Keratinocyte (primary cell): Measurements from ENCODE around the gene DUSP12. TPM values are rescaled to one million over a fixed set of nuclear protein-coding genes. Genes with fewer than 3 reads are reported as not detected.

Experiments used
- DNase-seq: peaks from one replicate; pipeline ENCODE4 v3.0.0-alpha.2; 2011; ENCODE audit warnings: low read depth, missing footprints, low spot score
- FAIRE-seq: peaks from 2 replicates; lab custom pipeline; 2011; peaks lifted over from hg19 to GRCh38; lab: Jason Lieb, UNC
- H2AFZ ChIP-seq: 2 replicates; pipeline ENCODE4 v1.6.0; 2012; ENCODE audit warnings: low read length, control low read depth, inconsistent platforms; ENCODE audit not compliant: control insufficient read depth
- H3K27ac ChIP-seq: 2 replicates; pipeline ENCODE4 v1.5.1; 2011; ENCODE audit warnings: low read length; ENCODE audit not compliant: control insufficient read depth, insufficient read depth
- H3K27me3 ChIP-seq: 3 replicates; pipeline ENCODE4 v1.6.0; 2011; ENCODE audit warnings: low read length; ENCODE audit not compliant: control insufficient read depth, insufficient read depth; ENCODE audit errors: extremely low read depth
- H3K36me3 ChIP-seq, 2 experiments: 2 replicates in 1 of 2; 3 replicates in 1 of 2; pipeline ENCODE4 v1.5.1; 2011; ENCODE audit warnings: low read length in 2 of 2, mild to moderate bottlenecking in 1 of 2; ENCODE audit not compliant: control insufficient read depth in 2 of 2, insufficient read depth in 2 of 2; ENCODE audit errors: extremely low read depth in 1 of 2
- H3K4me1 ChIP-seq: 3 replicates; pipeline ENCODE4 v1.5.1; 2011; ENCODE audit warnings: low read length; ENCODE audit not compliant: control insufficient read depth, insufficient read depth; ENCODE audit errors: extremely low read depth
- H3K4me2 ChIP-seq: 3 replicates; pipeline ENCODE4 v1.6.0; 2011; ENCODE audit warnings: low read depth, low read length; ENCODE audit not compliant: control insufficient read depth, insufficient read depth; ENCODE audit errors: extremely low read depth
- H3K4me3 ChIP-seq, 3 experiments: fragments of 200-600 bp in 1 of 3; sonication (generic) in 1 of 3; 2 replicates in 2 of 3; 3 replicates in 1 of 3; pipeline ENCODE4 v1.5.1; 2011 to 2016; ENCODE audit warnings: low read length in 3 of 3, mild to moderate bottlenecking in 3 of 3, control low read depth in 2 of 3, inconsistent platforms in 1 of 3, low read depth in 1 of 3, mixed read lengths in 1 of 3, mixed run types in 1 of 3, moderate library complexity in 1 of 3; ENCODE audit not compliant: control insufficient read depth in 2 of 3, insufficient read depth in 2 of 3; ENCODE audit errors: extremely low read depth in 1 of 3
- H3K79me2 ChIP-seq: 2 replicates; pipeline ENCODE4 v1.6.0; 2012; ENCODE audit warnings: low read length; ENCODE audit not compliant: control insufficient read depth, insufficient read depth
- H3K9ac ChIP-seq: 3 replicates; pipeline ENCODE4 v1.6.0; 2011; ENCODE audit warnings: low read length; ENCODE audit not compliant: control insufficient read depth, insufficient read depth; ENCODE audit errors: extremely low read depth
- H3K9me1 ChIP-seq: 3 replicates; pipeline ENCODE4 v1.6.0; 2011; ENCODE audit warnings: low read length; ENCODE audit not compliant: control insufficient read depth, insufficient read depth; ENCODE audit errors: extremely low read depth
- H3K9me3 ChIP-seq: 2 replicates; pipeline ENCODE4 v1.5.1; 2012; ENCODE audit warnings: low read depth, low read length; ENCODE audit not compliant: control insufficient read depth
- H4K20me1 ChIP-seq: 3 replicates; pipeline ENCODE4 v1.6.0; 2011; ENCODE audit warnings: low read length; ENCODE audit not compliant: control insufficient read depth, insufficient read depth; ENCODE audit errors: extremely low read depth
- EZH2 ChIP-seq: IDR thresholded peaks from one replicate; pipeline ENCODE4 v1.6.1; 2012; ENCODE audit warnings: inconsistent platforms, mild to moderate bottlenecking, low read length, moderate library complexity
- dilution Hi-C: fragments of 300-500 bp; cut with MboI; formaldehyde crosslinking; loops from one replicate; pipeline ENCODE4 v1.7.0; 2020; ENCODE audit warnings: low sequenced_read_pairs; ENCODE audit not compliant: extremely low pct_ligation_motif_present
- polyA plus RNA-seq, 5 experiments: library from polyadenylated mRNA; depleted of rRNA in 3 of 5; stranded (reverse) in 3 of 5; stranded (forward) in 1 of 5; unstranded in 1 of 5; fragments of >200 nt; gene quantifications; 1 replicate in 1 of 5; 2 replicates in 3 of 5; 3 replicates in 1 of 5; pipeline versions ENCODE4 v1.2.1 to v1.2.3, GENCODE V29; 2011 to 2012; ENCODE audit warnings: missing spikeins in 2 of 5, low read depth in 1 of 5, low replicate concordance in 1 of 5
- TF ChIP-seq, protein P1 (sequence below), 3 experiments: IDR thresholded peaks in 1 of 3; conservative IDR thresholded peaks in 1 of 3; optimal IDR thresholded peaks in 1 of 3; 2 replicates in 2 of 3; 3 replicates in 1 of 3; pipeline versions ENCODE3 to v1.5.1; 2011; ENCODE audit warnings: low read length in 3 of 3, mild to moderate bottlenecking in 3 of 3, moderate library complexity in 2 of 3, control low read depth in 1 of 3, inconsistent platforms in 1 of 3; ENCODE audit not compliant: insufficient read depth in 2 of 3; ENCODE audit errors: extremely low read depth in 1 of 3

The DUSP12 gene
- polyA plus RNA-seq, 1 donor (not counting 4 experiments of a cell fraction or from before 2014, with no cell fraction given), result 35.3 TPM

- H2AFZ ChIP-seq, result peak overlapping the region; percentile 69
- H4K20me1 ChIP-seq, result no peaks in the 10 kb centered on the region
- no peaks in the 10 kb centered on the region for H3K9me3 ChIP-seq
- H3K79me2 ChIP-seq, result no peaks in the 10 kb centered on the region
- no peak for TF ChIP-seq EZH2
- TF ChIP-seq, protein P1, sequence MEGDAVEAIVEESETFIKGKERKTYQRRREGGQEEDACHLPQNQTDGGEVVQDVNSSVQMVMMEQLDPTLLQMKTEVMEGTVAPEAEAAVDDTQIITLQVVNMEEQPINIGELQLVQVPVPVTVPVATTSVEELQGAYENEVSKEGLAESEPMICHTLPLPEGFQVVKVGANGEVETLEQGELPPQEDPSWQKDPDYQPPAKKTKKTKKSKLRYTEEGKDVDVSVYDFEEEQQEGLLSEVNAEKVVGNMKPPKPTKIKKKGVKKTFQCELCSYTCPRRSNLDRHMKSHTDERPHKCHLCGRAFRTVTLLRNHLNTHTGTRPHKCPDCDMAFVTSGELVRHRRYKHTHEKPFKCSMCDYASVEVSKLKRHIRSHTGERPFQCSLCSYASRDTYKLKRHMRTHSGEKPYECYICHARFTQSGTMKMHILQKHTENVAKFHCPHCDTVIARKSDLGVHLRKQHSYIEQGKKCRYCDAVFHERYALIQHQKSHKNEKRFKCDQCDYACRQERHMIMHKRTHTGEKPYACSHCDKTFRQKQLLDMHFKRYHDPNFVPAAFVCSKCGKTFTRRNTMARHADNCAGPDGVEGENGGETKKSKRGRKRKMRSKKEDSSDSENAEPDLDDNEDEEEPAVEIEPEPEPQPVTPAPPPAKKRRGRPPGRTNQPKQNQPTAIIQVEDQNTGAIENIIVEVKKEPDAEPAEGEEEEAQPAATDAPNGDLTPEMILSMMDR (optimal IDR thresholded peaks at IDR 0.05 in 1 of 3, IDR thresholded peaks at IDR 0.05 in 1 of 3, conservative IDR thresholded peaks at IDR 0.05 in 1 of 3; ENCODE audit: extremely low read depth in 1 of 3, insufficient read depth in 2 of 3, low read length in 3 of 3), result no peak
- no peaks in the 10 kb centered on the region for H3K36me3 ChIP-seq
- no peak for FAIRE-seq
- H3K9me1 ChIP-seq, result no peaks in the 10 kb centered on the region
- H3K9ac ChIP-seq, result peak overlapping the region; percentile 87
- H3K4me3 ChIP-seq, result peak overlapping the region; percentile 58 to 77 (median 71)
- peaks cover 46% of the 10 kb centered on the region for H3K4me1 ChIP-seq
- dilution Hi-C loops, result no loop called here
- H3K27ac ChIP-seq, result peak overlapping the region; percentile 70
- peak overlapping the region; percentile 83 for H3K4me2 ChIP-seq
- no peak for DNase-seq
- H3K27me3 ChIP-seq, result no peaks in the 10 kb centered on the region
These were observed 22.2 kb upstream of the DUSP12 start for GRCh38 chr1:161727256-161727924.

DNA sequence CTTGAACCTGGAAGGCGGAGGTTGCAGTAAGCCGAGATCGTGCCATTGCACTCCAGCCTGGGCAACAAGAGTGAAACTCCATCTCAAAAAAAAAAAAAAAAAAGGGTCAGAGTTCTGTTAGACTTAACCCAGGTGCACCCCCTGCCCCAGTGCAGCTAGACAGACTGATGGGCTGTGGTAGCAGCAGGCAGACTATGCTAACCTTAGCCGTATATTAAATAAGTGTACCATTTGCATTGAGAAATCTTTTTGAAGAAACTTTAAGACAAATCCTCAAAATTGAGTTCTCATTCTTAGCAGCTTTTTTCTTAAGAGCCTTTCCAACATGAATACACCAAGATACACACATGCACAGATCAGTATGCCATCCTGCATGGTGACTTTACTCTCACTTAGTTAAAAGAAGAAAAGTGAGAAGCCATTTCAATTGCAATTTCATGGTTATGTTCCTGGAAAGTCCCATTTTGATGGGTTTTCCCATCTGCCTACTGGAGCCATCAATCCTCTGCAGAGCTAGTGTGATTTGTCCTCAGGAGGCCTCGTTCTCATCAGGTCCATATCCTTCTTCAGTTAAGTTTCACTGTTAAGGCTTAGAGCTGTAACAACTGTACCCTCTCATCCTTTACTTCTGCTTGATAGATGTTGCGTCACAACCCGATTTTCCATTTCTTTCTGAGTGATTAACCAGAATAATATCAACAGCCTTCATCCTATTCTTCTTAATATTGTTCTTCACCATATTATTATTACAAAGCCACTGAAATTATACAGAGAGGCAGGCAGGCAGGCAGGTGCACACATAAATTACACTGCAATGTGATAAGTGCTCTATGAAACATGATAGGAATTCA is 21.0 kb upstream of the DUSP12 start:
- peaks cover 58% of the 10 kb centered on the region for H3K4me1 ChIP-seq
- DNase-seq (no peak), FAIRE-seq (no peak)
- H3K4me2 ChIP-seq, result peak overlapping the region; percentile 22
- H3K4me3 ChIP-seq, result no peak overlapping the region
- H3K9me3 ChIP-seq, result no peaks in the 10 kb centered on the region
- no peak overlapping the region for H3K9ac ChIP-seq
- no peak overlapping the region for H2AFZ ChIP-seq
- TF ChIP-seq, protein P1 (optimal IDR thresholded peaks at IDR 0.05 in 1 of 3, IDR thresholded peaks at IDR 0.05 in 1 of 3, conservative IDR thresholded peaks at IDR 0.05 in 1 of 3; ENCODE audit: extremely low read depth in 1 of 3, insufficient read depth in 2 of 3, low read length in 3 of 3), result no peak
- H3K79me2 ChIP-seq, result no peaks in the 10 kb centered on the region
- no peaks in the 10 kb centered on the region for H4K20me1 ChIP-seq
- H3K27me3 ChIP-seq, result no peaks in the 10 kb centered on the region
- H3K27ac ChIP-seq, result no peak overlapping the region
- dilution Hi-C loops, result no loop called here
- no peaks in the 10 kb centered on the region for H3K36me3 ChIP-seq
- no peaks in the 10 kb centered on the region for H3K9me1 ChIP-seq
